Activated effector memory CD4-positive, alpha-beta T cell treated with anti-CD3 and anti-CD28 coated beads, Interleukin-2, amount 50 U/mL, for 16 hours (primary cell): ENCODE measurements around the gene FBXO15.

Experiments
- DNase-seq: peaks from one replicate; pipeline ENCODE4 v3.0.0-alpha.2; 2020

The FBXO15 gene

GRCh38 chr18:74153377-74153776 lies 5.7 kb upstream of the FBXO15 start:
- DNase-seq, result no peak

GRCh38 chr18:74152857-74153256 lies 5.2 kb upstream of the FBXO15 start:
- no peak for DNase-seq

- DNase-seq, result no peak
Observed at GRCh38 chr18:74152270-74152669, 4.6 kb upstream of the FBXO15 start.

- DNase-seq, result no peak
Observed at GRCh38 chr18:74149878-74150277, 2.2 kb upstream of the FBXO15 start.

- DNase-seq, result no peak
Observed at GRCh38 chr18:74148543-74149070, 973 bp upstream of the FBXO15 start.

- DNase-seq, result no peak
Observed at GRCh38 chr18:74147491-74147778, 199 bp downstream of the FBXO15 start.

- DNase-seq, result no peak
Observed at GRCh38 chr18:74146756-74147155, 878 bp downstream of the FBXO15 start.

GRCh38 chr18:74142252-74142651 lies 5.4 kb downstream of the FBXO15 start:
- no peak for DNase-seq

GRCh38 chr18:74141667-74142066 lies 6.0 kb downstream of the FBXO15 start:
- DNase-seq, result no peak

GRCh38 chr18:74140582-74140981 lies 7.1 kb downstream of the FBXO15 start:
- no peak for DNase-seq

GRCh38 chr18:74139888-74140287 lies 7.7 kb downstream of the FBXO15 start:
- DNase-seq, result no peak

GRCh38 chr18:74139411-74139810 lies 8.2 kb downstream of the FBXO15 start:
- no peak for DNase-seq

- DNase-seq, result no peak
Observed at GRCh38 chr18:74137920-74138538, 9.6 kb downstream of the FBXO15 start.

- DNase-seq, result no peak
Observed at GRCh38 chr18:74132201-74132600, 15.4 kb downstream of the FBXO15 start.

- no peak for DNase-seq
Observed at GRCh38 chr18:74131124-74131523, 16.5 kb downstream of the FBXO15 start.

- no peak for DNase-seq
Observed at GRCh38 chr18:74128159-74128558, 19.5 kb downstream of the FBXO15 start.

- no peak for DNase-seq
Observed at GRCh38 chr18:74126684-74127655, 20.7 kb downstream of the FBXO15 start.

GRCh38 chr18:74124642-74125041 lies 23.0 kb downstream of the FBXO15 start:
- DNase-seq, result no peak

GRCh38 chr18:74123200-74123599 lies 24.4 kb downstream of the FBXO15 start:
- no peak for DNase-seq

- no peak for DNase-seq
Observed at GRCh38 chr18:74116633-74117554, 30.7 kb downstream of the FBXO15 start.

- no peak for DNase-seq
Observed at GRCh38 chr18:74115046-74115445, 32.6 kb downstream of the FBXO15 start.

GRCh38 chr18:74114116-74114515 lies 33.5 kb downstream of the FBXO15 start:
- no peak for DNase-seq

- DNase-seq, result no peak
Observed at GRCh38 chr18:74113711-74114110, 33.9 kb downstream of the FBXO15 start.
